H9 (cell line): ENCODE data around the gene DPM2. TPM values are rescaled to one million over a fixed set of nuclear protein-coding genes. Genes with fewer than 3 reads are reported as not detected.

ENCODE experiments used
- DNase-seq: peaks from one replicate; pipeline ENCODE4 v3.0.0-alpha.2; 2017
- H2AFZ ChIP-seq: one replicate; pipeline ENCODE4 v1.6.1; 2013; ENCODE audit warnings: mild to moderate bottlenecking, low read length, control low read depth, moderate library complexity
- H2AK5ac ChIP-seq: 2 replicates; pipeline ENCODE4 v1.6.1; 2013; ENCODE audit warnings: low read length, control low read depth, mixed read lengths; ENCODE audit not compliant: insufficient read length
- H2BK120ac ChIP-seq: one replicate; pipeline ENCODE4 v1.6.1; 2013; ENCODE audit warnings: low read depth, mild to moderate bottlenecking, low read length, control low read depth, inconsistent platforms; ENCODE audit not compliant: poor library complexity, severe bottlenecking
- H2BK12ac ChIP-seq: 2 replicates; pipeline ENCODE4 v1.6.1; 2013; ENCODE audit warnings: low read length, control low read depth, mixed read lengths, low read depth; ENCODE audit not compliant: insufficient read length
- H2BK15ac ChIP-seq: 2 replicates; pipeline ENCODE4 v1.6.1; 2013; ENCODE audit warnings: low read depth, low read length, control low read depth
- H2BK20ac ChIP-seq: one replicate; pipeline ENCODE4 v1.6.1; 2013; ENCODE audit warnings: low read depth, mild to moderate bottlenecking, low read length, control low read depth, inconsistent platforms; ENCODE audit not compliant: poor library complexity, severe bottlenecking
- H2BK5ac ChIP-seq: 2 replicates; pipeline ENCODE4 v1.6.1; 2013; ENCODE audit warnings: low read length, control low read depth, mixed read lengths; ENCODE audit not compliant: insufficient read length
- H3K14ac ChIP-seq: 2 replicates; pipeline ENCODE4 v1.6.1; 2013; ENCODE audit warnings: low read length, control low read depth; ENCODE audit not compliant: insufficient read depth
- H3K18ac ChIP-seq: 2 replicates; pipeline ENCODE4 v1.6.1; 2013; ENCODE audit warnings: low read depth, mild to moderate bottlenecking, mixed read lengths, low read length, control low read depth; ENCODE audit not compliant: insufficient read length
- H3K23ac ChIP-seq: 2 replicates; pipeline ENCODE4 v1.6.1; 2013; ENCODE audit warnings: low read length, control low read depth, mixed read lengths, low read depth; ENCODE audit not compliant: insufficient read length
- H3K23me2 ChIP-seq: 2 replicates; pipeline ENCODE4 v1.6.1; 2013; ENCODE audit warnings: low read depth, mild to moderate bottlenecking, mixed read lengths, low read length, control low read depth; ENCODE audit not compliant: insufficient read length, poor library complexity, severe bottlenecking
- H3K27ac ChIP-seq: 2 replicates; pipeline ENCODE4 v1.5.1; 2013; ENCODE audit warnings: low read length, control low read depth, mixed read lengths, low read depth; ENCODE audit not compliant: insufficient read length
- H3K27me3 ChIP-seq: 2 replicates; pipeline ENCODE4 v1.6.1; 2013; ENCODE audit warnings: low read length, control low read depth, inconsistent platforms; ENCODE audit not compliant: insufficient read depth
- H3K4ac ChIP-seq: 2 replicates; pipeline ENCODE4 v1.6.1; 2013; ENCODE audit warnings: low read depth, mild to moderate bottlenecking, control low read depth, inconsistent platforms, low read length, moderate library complexity
- H3K4me1 ChIP-seq: 2 replicates; pipeline ENCODE4 v1.6.1; 2013; ENCODE audit warnings: low read length, control low read depth, inconsistent platforms; ENCODE audit not compliant: insufficient read depth
- H3K4me2 ChIP-seq: 2 replicates; pipeline ENCODE4 v1.6.1; 2013; ENCODE audit warnings: low read length, control low read depth, mixed read lengths; ENCODE audit not compliant: insufficient read length, insufficient read depth
- H3K56ac ChIP-seq: 2 replicates; pipeline ENCODE4 v1.6.1; 2013; ENCODE audit warnings: low read depth, mild to moderate bottlenecking, mixed read lengths, low read length, control low read depth; ENCODE audit not compliant: insufficient read length
- H3K79me1 ChIP-seq: 2 replicates; pipeline ENCODE4 v1.6.1; 2013; ENCODE audit warnings: low read depth, mild to moderate bottlenecking, moderate library complexity, low read length, control low read depth, inconsistent platforms; ENCODE audit not compliant: insufficient read depth, poor library complexity, severe bottlenecking
- H3K79me2 ChIP-seq: 2 replicates; pipeline ENCODE4 v1.6.1; 2013; ENCODE audit warnings: low read length, control low read depth, inconsistent platforms; ENCODE audit not compliant: insufficient read depth
- H3K9ac ChIP-seq: 2 replicates; pipeline ENCODE4 v1.6.1; 2013; ENCODE audit warnings: low read length, control low read depth, mixed read lengths; ENCODE audit not compliant: insufficient read length; ENCODE audit errors: extremely low read depth
- H3K9me3 ChIP-seq: one replicate; pipeline ENCODE4 v1.6.1; 2013; ENCODE audit warnings: low read depth, low read length, inconsistent platforms; ENCODE audit not compliant: control insufficient read depth
- H3T11ph ChIP-seq: one replicate; pipeline ENCODE4 v1.6.1; 2013; ENCODE audit warnings: mild to moderate bottlenecking, low read length, control low read depth, inconsistent platforms
- H4K20me1 ChIP-seq: one replicate; pipeline ENCODE4 v1.6.1; 2013; ENCODE audit not compliant: control insufficient read depth, insufficient read length, insufficient read depth
- H4K5ac ChIP-seq: 2 replicates; pipeline ENCODE4 v1.6.1; 2013; ENCODE audit warnings: low read depth, mild to moderate bottlenecking, mixed read lengths, low read length, control low read depth; ENCODE audit not compliant: insufficient read length
- H4K8ac ChIP-seq: replicated peaks from 2 replicates; pipeline ENCODE4 v1.6.1; 2013; ENCODE audit warnings: low read length, control low read depth, mixed read lengths, low read depth; ENCODE audit not compliant: insufficient read length
- H4K91ac ChIP-seq: 2 replicates; pipeline ENCODE4 v1.6.1; 2013; ENCODE audit warnings: low read depth, mild to moderate bottlenecking, moderate library complexity, mixed read lengths, low read length, control low read depth; ENCODE audit not compliant: insufficient read length
- H3K27ac Mint-ChIP-seq, 3 experiments: 2 replicates in 2 of 3; 3 replicates in 1 of 3; pipeline ENCODE4 v1.8.0; 2020 to 2021; ENCODE audit warnings: mixed read lengths in 3 of 3, mild to moderate bottlenecking in 1 of 3, moderate library complexity in 1 of 3
- H3K27me3 Mint-ChIP-seq: 2 replicates; pipeline ENCODE4 v1.8.0; 2021; ENCODE audit warnings: low read depth, mild to moderate bottlenecking, moderate library complexity, mixed read lengths
- H3K36me3 Mint-ChIP-seq, 3 experiments: 2 replicates in 2 of 3; 3 replicates in 1 of 3; pipeline ENCODE4 v1.8.0; 2020 to 2021; ENCODE audit warnings: low read depth in 3 of 3, mixed read lengths in 3 of 3; ENCODE audit not compliant: insufficient read depth in 1 of 3
- H3K4me1 Mint-ChIP-seq, 2 experiments: 2 replicates each; pipeline ENCODE4 v1.8.0; 2020; ENCODE audit warnings: mixed read lengths in 2 of 2
- H3K4me3 Mint-ChIP-seq, 2 experiments: 2 replicates in 1 of 2; 3 replicates in 1 of 2; pipeline ENCODE4 v1.8.0; 2020 to 2021; ENCODE audit warnings: mild to moderate bottlenecking in 2 of 2, mixed read lengths in 2 of 2, moderate library complexity in 1 of 2
- H3K9me3 Mint-ChIP-seq, 2 experiments: 2 replicates in 1 of 2; 3 replicates in 1 of 2; pipeline ENCODE4 v1.8.0; 2020; ENCODE audit warnings: mild to moderate bottlenecking in 2 of 2, mixed read lengths in 2 of 2, moderate library complexity in 1 of 2
- CTCF ChIP-seq: fragments of 200-600 bp; sonication (generic); conservative IDR thresholded peaks from 3 replicates; pipeline ENCODE4 v1.8.0; 2021; ENCODE audit warnings: antibody characterized with exemption, mild to moderate bottlenecking
- WGBS: extraction: QIAGEN DNeasy Blood & Tissue Kit; methylation state at CpG from one replicate; pipeline ENCODE4 v1.1.7; 2013; ENCODE audit warnings: missing lambda C conversion rate, low lambda C conversion rate, mixed read lengths; ENCODE audit not compliant: insufficient read length; ENCODE audit errors: extremely low coverage; 5-methylcytosine and 5-hydroxymethylcytosine counted together
- total RNA-seq: library from RNA; stranded (reverse); gene quantifications from 2 replicates; pipeline ENCODE4 v1.2.1, GENCODE V29; 2021

The DPM2 gene
- total RNA-seq, 1 experiment from 2014 or later, result 46.1 TPM

DNA sequence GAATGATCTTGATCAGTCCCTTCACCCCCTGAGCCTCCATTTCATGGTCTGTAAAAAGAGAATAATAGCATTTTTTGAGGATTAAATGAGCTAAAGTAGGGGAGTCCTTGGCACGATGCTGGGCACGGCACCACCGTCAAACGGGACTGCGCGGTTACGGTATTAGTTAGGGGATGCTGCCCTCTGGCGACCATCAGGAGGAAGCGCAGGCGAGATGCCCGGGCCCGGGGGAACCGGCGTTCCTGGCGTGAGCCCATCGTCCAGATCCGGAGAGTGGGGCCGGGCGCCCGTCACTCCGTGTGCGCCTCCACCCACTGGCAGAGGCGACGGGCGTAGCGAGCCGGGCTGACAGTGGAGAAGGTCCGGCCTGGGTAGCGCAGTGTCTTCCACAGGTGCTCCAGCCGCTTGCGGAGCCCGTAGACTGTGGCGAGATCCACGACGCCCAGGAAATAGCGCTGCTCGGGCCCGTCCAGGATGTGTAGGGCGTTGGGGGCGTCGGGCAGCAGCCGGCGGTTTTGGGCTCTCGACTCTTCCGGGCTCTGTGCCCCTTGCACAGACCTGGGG lies 16.0 kb downstream of the DPM2 start:
- Histone ChIP-seq H3K14ac (no peak overlapping the region), H3K56ac (no peak overlapping the region), H3K27me3 (no peaks in the 10 kb centered on the region), H4K5ac (no peak overlapping the region), H2BK15ac (no peak overlapping the region), H3K23ac (no peak overlapping the region), H3K9me3 (no peaks in the 10 kb centered on the region), H2BK12ac (no peak overlapping the region), H4K20me1 (no peaks in the 10 kb centered on the region), H4K8ac (no peak overlapping the region), H3K18ac (no peak overlapping the region), H3K23me2 (peaks cover 3% of the 10 kb centered on the region), H3K79me1 (no peaks in the 10 kb centered on the region), H3K9ac (no peak overlapping the region), H3K27ac (no peak overlapping the region), H4K91ac (no peak overlapping the region), H2AK5ac (no peak overlapping the region), H2BK120ac (no peak overlapping the region), H3T11ph (no peak overlapping the region), H3K4me1 (peaks cover 2% of the 10 kb centered on the region; the same call in 1 of the 2 replicates), H3K4me2 (no peak overlapping the region), H3K79me2 (no peaks in the 10 kb centered on the region), H2BK20ac (no peak overlapping the region), H3K4ac (no peak overlapping the region), H2BK5ac (no peak overlapping the region), H2AFZ (no peak overlapping the region)
- Mint-ChIP-seq H3K4me3 (no peak overlapping the region), H3K27ac (no peak overlapping the region; a peak in 1 of 7 replicates), H3K4me1 (peaks cover 8 to 16% of the 10 kb centered on the region in 2 experiments), H3K27me3 (peaks cover 17% of the 10 kb centered on the region), H3K36me3 (peaks cover 2 to 6% (median 6%) of the 10 kb centered on the region in 3 experiments; a peak in 6 of 7 replicates), H3K9me3 (no peaks in the 10 kb centered on the region; a peak in 1 of 5 replicates)
- DNase-seq, result peak; percentile 75
- peak; percentile 98 for TF ChIP-seq CTCF
- WGBS, result no CpG with 5 or more reads among the region's 45 CpGs
